GM19467 (cell line): ENCODE measurements around the gene DESI2.
"Not testable (repeated sequence)": the region's sequence is repeated elsewhere in the genome, so short reads cannot be mapped to it uniquely, and the experiment has no call there.

Experiments used
- ATAC-seq: cut with Tn5 transposase; IDR thresholded peaks from one replicate; pipeline ENCODE4 v1.9.1; 2021; ENCODE audit warnings: mild to moderate bottlenecking, moderate library complexity; ENCODE audit not compliant: unreplicated experiment

DESI2 gene

GRCh38 chr1:244704107-244704506 lies 51.2 kb downstream of the DESI2 start:
- no peak for ATAC-seq

- ATAC-seq, result no peak
Observed at GRCh38 chr1:244705261-244706234, 52.6 kb downstream of the DESI2 start.

GRCh38 chr1:244709076-244709475 lies 56.1 kb downstream of the DESI2 start:
- no peak for ATAC-seq

- no peak for ATAC-seq
Observed at GRCh38 chr1:244709476-244710368, 56.8 kb downstream of the DESI2 start.

- ATAC-seq, result no peak
Observed at GRCh38 chr1:244710474-244711062, 57.6 kb downstream of the DESI2 start.

GRCh38 chr1:244712669-244713068 lies 59.7 kb downstream of the DESI2 start:
- no peak for ATAC-seq

- ATAC-seq, result no peak
Observed at GRCh38 chr1:244713332-244713731, 60.4 kb downstream of the DESI2 start.

- ATAC-seq, result no peak
Observed at GRCh38 chr1:244727871-244728474, 75.0 kb downstream of the DESI2 start.

- no peak for ATAC-seq
Observed at GRCh38 chr1:244730153-244730933, 77.4 kb downstream of the DESI2 start.

- ATAC-seq, result no peak
Observed at GRCh38 chr1:244730934-244731434, 78.1 kb downstream of the DESI2 start.

- ATAC-seq, result no peak
Observed at GRCh38 chr1:244731651-244732050, 78.7 kb downstream of the DESI2 start.

- ATAC-seq, result no peak
Observed at GRCh38 chr1:244732851-244733450, 80.0 kb downstream of the DESI2 start.

GRCh38 chr1:244735404-244735803 lies 82.5 kb downstream of the DESI2 start:
- ATAC-seq, result no peak

- no peak for ATAC-seq
Observed at GRCh38 chr1:244735876-244736561, 83.1 kb downstream of the DESI2 start.

- ATAC-seq, result not testable (repeated sequence)
Observed at GRCh38 chr1:244739140-244739539, 86.2 kb downstream of the DESI2 start.

- not testable (repeated sequence) for ATAC-seq
Observed at GRCh38 chr1:244740027-244740617, 87.2 kb downstream of the DESI2 start.

GRCh38 chr1:244741692-244742091 lies 88.8 kb downstream of the DESI2 start:
- no peak for ATAC-seq

GRCh38 chr1:244749230-244750016 lies 96.5 kb downstream of the DESI2 start:
- ATAC-seq, result no peak
